HG02623 (cell line): ENCODE results near the gene NKPD1.

Experiments
- ATAC-seq: cut with Tn5 transposase; IDR thresholded peaks from one replicate; pipeline ENCODE4 v1.9.1; 2021; ENCODE audit warnings: moderate library complexity; ENCODE audit not compliant: unreplicated experiment

NKPD1 gene

GRCh38 chr19:45156011-45156630 lies 4.7 kb downstream of the NKPD1 start:
- ATAC-seq, result no peak

- no peak for ATAC-seq
Measured at GRCh38 chr19:45154064-45154827, 6.5 kb downstream of the NKPD1 start.

GRCh38 chr19:45153339-45154063 lies 7.3 kb downstream of the NKPD1 start:
- no peak for ATAC-seq

DNA sequence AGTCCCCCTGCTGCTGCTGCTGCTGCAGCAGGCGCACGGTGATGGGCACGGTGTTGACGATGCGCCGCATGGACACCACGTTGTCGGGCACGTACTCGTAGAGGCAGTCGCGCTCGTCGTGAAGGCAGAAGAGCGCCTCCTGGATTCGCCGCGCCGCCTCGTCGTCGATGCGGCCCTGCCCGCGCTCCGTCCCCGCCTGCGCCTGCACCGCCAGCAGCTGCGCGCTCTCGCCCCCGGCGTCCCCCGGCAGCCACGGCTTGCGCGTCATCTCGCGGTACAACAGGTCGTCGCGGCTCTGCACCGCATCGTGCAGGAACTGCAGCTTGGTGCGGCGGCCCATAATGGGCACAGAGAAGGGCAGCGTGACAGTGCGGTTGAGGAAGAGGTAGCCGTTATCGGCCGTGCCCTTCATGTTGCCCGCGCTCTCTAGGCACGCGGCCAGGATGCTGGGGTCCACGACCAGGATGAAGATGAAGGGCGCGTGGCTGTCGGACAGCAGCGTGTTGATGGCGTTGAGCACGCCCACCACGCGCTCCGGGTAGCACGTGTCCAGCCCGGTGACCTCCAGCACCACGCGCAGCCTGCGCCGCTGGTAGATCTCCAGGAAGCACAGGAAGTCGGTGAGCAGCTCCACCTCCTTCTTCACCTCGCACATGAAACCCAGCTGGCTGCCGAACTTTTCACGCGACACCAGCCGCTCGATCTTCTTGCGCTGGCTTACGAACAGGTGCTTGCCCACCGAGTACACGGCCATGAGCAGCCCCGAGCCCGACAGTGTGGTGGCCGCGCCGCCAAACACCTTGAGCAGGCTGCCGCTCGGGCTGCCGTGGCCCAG lies 8.1 kb downstream of the NKPD1 start:
- no peak for ATAC-seq

DNA sequence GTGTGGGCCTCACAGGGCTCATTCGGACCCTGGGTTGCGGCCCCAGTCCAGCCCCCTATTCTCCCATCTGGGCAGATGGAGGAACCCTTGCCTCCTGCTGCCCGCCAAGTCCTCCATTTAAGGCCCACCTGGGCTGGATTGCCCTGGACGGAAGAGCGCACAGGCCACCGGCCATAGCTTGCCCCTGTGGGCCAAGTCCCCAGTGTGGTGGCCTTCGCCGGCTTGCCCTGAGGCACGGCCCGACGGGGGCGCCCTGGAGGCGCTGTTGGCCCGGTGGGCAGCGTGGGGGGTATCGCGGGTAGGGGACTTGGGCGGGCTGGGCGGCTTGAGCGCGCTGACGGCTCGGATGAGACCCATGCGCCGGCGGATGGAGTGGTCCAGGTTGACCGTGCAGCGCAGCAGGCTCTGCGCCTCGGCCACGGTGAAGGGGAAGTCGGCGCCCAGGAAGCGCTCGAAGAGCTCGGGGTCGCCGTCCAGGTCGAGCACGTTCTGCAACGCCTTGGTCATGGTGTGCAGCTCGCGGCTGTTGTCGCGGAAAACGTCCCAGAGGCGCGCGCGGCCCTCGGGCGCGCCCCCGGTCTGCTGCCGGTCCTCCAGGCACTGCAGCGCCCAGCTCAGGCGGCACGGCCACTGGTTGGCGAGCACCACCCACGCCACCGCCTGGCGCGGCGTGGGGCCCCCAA lies 8.8 kb downstream of the NKPD1 start:
- ATAC-seq, result no peak

DNA sequence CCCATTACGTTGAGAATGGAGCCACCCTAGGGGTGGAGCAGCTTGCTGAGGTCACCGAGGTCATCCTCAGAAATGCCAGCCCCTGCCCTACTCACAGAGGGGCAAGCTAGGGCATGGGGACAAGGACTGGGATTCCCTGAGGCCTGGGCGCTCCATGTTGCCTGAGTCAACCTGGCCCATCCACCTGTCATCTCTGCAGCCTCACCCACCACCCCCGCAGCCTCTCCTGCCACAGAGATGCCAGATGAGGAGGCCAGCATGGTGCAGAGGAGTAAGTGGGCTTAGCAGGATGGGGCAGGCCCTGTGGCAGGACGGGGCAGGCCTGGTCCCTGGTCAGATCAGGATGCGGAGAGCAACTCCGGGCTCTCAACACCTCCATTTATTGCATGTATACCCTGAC lies 9.5 kb downstream of the NKPD1 start:
- ATAC-seq, result no peak

GRCh38 chr19:45150751-45151281 lies 10.0 kb downstream of the NKPD1 start:
- no peak for ATAC-seq

GRCh38 chr19:45150180-45150579 lies 10.6 kb downstream of the NKPD1 start:
- ATAC-seq, result no peak

DNA sequence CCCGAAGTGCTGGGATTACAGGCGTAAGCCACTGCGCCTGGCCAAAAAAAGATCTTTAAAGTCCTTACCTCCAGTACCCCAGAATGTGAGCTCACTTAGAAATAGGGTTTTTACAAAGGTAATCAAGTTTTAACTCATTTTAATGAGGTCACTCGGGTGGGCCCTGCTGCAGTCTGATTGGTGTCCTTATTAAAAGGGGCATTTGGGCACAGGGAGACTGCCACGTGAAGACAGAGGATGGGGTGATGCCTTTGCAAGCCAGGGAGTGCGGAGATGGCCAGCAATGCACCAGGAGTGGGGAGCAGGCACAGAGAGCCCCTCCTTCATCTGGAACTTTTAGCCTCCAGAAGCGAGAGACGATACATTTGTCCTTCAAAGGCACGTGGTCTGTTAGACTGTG lies 11.7 kb downstream of the NKPD1 start:
- no peak for ATAC-seq

DNA sequence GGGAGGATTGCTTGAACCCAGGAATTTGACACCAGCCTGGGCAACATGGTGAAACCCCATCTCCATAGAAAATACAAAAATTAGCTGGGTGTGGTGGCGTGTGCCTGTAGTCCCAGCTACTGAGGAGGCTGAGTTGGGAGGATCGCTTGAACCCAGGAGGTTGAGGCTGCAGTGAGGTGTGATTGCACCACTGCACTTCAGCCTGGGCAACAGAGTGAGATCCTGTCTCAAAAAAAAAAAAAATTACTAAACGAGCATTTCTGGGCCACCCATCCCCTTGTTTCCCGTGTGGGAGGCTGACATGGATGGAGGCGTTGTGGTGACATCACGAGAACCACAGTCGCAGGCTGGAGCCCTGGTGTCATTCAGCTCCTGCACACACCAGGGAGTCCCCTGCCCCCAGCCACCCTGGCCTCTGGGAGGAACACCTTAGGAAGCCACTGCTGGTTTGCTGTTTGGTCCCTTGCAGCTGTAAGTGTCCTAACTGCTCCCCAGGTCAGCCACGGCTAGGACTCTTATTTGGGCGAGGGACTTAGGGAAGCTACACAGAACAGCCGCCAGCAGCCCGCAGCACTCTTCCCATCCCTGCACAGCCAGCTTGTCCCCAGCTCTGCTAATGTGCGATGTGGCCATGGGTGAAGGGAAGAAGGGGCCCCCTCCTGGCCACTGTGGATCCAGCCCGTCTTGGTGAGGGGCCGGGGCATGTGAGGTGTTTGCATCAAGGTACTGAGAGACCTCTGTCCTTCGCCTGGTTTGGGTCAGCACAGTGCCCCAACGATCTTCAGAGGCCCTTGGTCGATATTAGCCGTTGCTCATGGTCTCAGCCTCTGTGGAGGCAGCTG lies 12.7 kb downstream of the NKPD1 start:
- no peak for ATAC-seq

GRCh38 chr19:45146741-45147205 lies 14.0 kb downstream of the NKPD1 start:
- ATAC-seq, result no peak

DNA sequence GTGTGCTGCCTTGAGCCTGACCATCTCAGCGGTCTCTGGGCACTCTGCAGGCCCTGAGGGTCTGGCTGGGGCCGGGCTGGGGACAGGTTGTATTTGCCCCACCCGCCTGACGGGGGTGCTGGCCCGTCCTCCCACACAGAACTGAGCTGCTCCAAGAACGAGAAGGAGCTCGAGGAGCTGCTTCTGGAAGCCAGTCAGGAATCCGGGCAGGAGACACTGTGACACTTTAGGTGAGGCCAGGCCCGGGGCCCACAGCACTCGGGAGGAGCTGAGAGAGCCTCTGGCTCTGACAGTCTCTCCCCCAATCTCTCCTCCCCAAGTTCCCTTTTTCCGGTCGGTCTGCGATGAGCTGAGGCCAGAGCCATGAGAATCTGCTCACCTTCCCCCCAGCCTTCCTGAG lies 14.5 kb downstream of the NKPD1 start:
- ATAC-seq, result no peak

GRCh38 chr19:45145270-45146189 lies 15.3 kb downstream of the NKPD1 start:
- no peak for ATAC-seq

GRCh38 chr19:45144431-45145269 lies 16.1 kb downstream of the NKPD1 start:
- no peak for ATAC-seq

DNA sequence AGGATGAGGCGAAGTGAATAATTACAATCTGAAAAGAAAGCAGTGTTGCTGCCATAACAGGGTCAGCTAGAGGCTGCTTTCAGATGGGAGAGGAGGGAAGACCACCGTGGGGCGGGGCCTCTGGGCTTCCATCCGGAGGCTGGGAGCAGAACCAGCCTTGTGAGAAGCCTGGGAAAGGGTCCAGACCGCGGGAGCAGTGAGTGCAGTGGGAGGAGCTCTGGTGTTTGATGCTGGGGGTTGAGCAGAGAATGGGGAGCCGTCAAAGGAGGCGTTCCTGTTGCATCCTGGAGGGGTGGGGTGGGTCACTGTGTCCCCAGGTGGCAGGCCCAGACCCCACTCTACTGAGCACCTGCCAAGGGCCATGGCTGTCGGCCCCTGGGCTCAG lies 18.1 kb downstream of the NKPD1 start:
- no peak for ATAC-seq

GRCh38 chr19:45142016-45142725 lies 18.6 kb downstream of the NKPD1 start:
- ATAC-seq, result no peak
